Panc1 (cell line): Measurements from ENCODE around the gene MYBPH.

Experiments used
- POLR2AphosphoS5 ChIP-seq: IDR thresholded peaks from 2 replicates; pipeline ENCODE4 v1.6.1; 2012; ENCODE audit warnings: mild to moderate bottlenecking, low read depth, low read length, moderate library complexity
- SIN3A ChIP-seq: IDR thresholded peaks from 2 replicates; pipeline ENCODE4 v1.6.1; 2012; ENCODE audit warnings: low read depth, mild to moderate bottlenecking, low read length, moderate library complexity, borderline replicate concordance; ENCODE audit not compliant: insufficient read depth
- TCF7L2 ChIP-seq: IDR thresholded peaks from 2 replicates; pipeline ENCODE4 v1.6.1; 2011; ENCODE audit warnings: mild to moderate bottlenecking, low read depth, low read length, inconsistent platforms
- TF ChIP-seq, protein P1 (sequence below): fragments of 450-650 bp; IDR thresholded peaks from 2 replicates; pipeline ENCODE4 v1.5.1; 2017; ENCODE audit warnings: mild to moderate bottlenecking
- TF ChIP-seq, protein P2 (sequence below), 2 experiments: IDR thresholded peaks; 2 replicates each; pipeline ENCODE4 v1.6.1; 2011 to 2012; ENCODE audit warnings: low read depth in 2 of 2, control low read depth in 1 of 2, low read length in 1 of 2, mild to moderate bottlenecking in 1 of 2, moderate library complexity in 1 of 2; ENCODE audit not compliant: insufficient read depth in 1 of 2

DNA sequence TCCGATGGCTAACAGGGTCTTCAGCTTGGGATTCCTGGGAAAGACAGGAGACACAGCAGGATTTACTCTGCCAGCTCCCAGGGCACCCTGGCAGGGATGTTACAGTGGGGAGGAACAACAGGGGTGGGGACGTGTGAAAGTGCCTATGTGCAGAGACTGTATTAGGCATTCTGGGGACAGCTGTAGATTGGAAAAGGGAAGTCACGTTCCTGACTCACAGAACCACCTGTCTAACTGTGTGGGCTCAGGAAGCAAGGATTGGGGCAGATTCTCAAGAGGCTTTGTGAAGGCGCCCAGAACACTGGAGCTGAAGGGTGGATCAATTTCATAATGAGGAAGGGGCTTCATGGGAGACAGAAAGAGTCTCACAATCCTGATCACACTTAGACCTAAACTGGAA, 49.4 kb upstream of the MYBPH start:
- TF ChIP-seq, protein P1, sequence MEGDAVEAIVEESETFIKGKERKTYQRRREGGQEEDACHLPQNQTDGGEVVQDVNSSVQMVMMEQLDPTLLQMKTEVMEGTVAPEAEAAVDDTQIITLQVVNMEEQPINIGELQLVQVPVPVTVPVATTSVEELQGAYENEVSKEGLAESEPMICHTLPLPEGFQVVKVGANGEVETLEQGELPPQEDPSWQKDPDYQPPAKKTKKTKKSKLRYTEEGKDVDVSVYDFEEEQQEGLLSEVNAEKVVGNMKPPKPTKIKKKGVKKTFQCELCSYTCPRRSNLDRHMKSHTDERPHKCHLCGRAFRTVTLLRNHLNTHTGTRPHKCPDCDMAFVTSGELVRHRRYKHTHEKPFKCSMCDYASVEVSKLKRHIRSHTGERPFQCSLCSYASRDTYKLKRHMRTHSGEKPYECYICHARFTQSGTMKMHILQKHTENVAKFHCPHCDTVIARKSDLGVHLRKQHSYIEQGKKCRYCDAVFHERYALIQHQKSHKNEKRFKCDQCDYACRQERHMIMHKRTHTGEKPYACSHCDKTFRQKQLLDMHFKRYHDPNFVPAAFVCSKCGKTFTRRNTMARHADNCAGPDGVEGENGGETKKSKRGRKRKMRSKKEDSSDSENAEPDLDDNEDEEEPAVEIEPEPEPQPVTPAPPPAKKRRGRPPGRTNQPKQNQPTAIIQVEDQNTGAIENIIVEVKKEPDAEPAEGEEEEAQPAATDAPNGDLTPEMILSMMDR: no peak
- TF ChIP-seq POLR2AphosphoS5 (no peak), TCF7L2 (no peak), SIN3A (no peak)
- TF ChIP-seq, protein P2, sequence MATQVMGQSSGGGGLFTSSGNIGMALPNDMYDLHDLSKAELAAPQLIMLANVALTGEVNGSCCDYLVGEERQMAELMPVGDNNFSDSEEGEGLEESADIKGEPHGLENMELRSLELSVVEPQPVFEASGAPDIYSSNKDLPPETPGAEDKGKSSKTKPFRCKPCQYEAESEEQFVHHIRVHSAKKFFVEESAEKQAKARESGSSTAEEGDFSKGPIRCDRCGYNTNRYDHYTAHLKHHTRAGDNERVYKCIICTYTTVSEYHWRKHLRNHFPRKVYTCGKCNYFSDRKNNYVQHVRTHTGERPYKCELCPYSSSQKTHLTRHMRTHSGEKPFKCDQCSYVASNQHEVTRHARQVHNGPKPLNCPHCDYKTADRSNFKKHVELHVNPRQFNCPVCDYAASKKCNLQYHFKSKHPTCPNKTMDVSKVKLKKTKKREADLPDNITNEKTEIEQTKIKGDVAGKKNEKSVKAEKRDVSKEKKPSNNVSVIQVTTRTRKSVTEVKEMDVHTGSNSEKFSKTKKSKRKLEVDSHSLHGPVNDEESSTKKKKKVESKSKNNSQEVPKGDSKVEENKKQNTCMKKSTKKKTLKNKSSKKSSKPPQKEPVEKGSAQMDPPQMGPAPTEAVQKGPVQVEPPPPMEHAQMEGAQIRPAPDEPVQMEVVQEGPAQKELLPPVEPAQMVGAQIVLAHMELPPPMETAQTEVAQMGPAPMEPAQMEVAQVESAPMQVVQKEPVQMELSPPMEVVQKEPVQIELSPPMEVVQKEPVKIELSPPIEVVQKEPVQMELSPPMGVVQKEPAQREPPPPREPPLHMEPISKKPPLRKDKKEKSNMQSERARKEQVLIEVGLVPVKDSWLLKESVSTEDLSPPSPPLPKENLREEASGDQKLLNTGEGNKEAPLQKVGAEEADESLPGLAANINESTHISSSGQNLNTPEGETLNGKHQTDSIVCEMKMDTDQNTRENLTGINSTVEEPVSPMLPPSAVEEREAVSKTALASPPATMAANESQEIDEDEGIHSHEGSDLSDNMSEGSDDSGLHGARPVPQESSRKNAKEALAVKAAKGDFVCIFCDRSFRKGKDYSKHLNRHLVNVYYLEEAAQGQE (IDR thresholded peaks at IDR 0.05; ENCODE audit: insufficient read depth in 1 of 2, low read depth in 2 of 2, low read length in 1 of 2): no peak
